AG08395 (cell line): ENCODE measurements around the gene ITPRIPL1.
"Not testable (repeated sequence)": the region's sequence is repeated elsewhere in the genome, so short reads cannot be mapped to it uniquely, and the experiment has no call there.

Experiments
- DNase-seq: peaks from one replicate; pipeline ENCODE4 v3.0.0; 2012; ENCODE audit warnings: mixed read lengths, low spot score

Gene ITPRIPL1, protein sequence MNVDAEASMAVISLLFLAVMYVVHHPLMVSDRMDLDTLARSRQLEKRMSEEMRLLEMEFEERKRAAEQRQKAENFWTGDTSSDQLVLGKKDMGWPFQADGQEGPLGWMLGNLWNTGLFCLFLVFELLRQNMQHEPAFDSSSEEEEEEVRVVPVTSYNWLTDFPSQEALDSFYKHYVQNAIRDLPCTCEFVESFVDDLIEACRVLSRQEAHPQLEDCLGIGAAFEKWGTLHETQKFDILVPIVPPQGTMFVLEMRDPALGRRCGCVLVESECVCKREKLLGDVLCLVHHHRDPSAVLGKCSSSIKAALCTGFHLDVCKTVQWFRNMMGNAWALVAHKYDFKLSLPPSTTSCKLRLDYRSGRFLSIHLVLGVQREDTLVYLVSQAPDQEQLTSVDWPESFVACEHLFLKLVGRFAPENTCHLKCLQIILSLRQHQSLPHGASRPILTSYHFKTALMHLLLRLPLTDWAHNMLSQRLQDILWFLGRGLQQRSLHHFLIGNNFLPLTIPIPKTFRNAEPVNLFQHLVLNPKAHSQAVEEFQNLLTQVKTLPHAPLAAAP

DNA sequence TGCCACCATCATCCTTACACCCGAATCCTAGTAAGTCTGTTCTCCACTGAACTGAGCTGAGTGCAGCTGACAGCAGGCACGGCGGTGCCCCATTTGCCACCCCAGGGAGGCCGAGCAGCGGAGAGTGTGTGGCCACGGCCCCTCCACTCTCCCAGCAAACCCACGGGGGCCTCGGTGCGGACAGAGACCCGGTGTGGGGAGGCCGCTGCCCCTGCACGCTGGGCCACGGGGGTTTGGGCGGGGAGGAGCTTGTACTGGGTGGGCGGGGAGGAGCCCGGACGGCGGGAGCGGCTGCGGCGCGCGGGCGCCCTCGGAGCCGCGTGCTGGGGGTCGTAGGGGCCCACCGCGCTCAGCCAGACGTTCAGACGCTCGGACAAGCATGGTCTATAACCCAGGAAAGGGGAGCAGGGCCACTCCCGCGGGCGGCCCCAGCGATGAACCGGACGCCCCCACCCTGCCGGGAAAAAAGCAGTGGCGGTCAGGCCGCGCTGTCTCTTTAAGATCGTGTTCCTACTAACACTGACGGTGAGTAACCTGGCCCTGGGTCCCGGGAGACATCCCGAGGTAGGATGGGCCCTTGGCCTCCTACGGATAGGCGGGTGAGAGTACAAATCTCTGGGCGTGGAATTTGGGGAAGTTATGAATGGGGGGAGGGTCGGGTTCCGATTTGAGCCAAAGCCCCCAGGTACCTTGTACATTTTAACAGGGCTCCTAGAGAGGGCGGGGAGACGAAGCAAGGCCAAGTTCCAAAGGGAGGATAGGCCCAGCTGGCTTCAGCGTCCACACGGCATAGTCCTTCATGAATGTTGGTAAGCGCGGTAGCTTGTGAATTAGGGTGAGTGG, at the start of gene ITPRIPL1:
Gene ITPRIPL1 (plus strand): TSS at position 277 of the 843 bp plus-strand sequence. CDS start 523 bp downstream, at position 800.
- no peak for DNase-seq

DNA sequence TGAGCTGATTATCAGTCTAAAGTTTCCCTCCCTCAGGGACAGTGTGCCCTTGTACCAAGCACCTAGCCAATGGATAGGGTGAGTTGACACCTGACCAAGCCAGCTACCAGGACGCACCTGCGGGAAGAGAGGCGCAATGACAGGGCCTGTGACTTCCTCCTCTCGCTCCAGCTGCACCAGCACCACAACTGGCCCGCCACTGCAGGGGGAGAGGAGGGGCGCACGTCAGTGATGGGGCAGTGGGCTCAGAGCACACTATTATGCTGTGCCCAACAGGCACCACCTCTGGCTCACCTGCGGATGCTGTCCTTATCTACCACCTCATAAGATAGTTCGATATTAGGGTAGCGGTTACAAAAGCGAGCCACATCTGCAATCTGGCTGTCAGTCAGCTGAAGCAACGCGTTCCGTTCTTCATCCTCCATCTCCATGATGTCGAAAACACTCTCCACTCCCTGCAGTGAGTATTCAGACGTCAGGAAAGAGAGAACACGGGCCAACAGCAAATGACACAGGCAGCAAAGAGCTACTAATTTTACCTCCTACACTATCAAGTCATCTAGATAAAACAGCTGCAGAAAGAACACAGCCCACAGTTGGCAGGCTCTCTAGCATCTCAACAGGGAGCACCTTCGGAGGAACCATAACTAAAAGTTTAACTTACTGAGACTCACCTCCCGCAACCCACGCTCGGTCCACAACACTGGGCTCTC, 48.2 kb upstream of the ITPRIPL1 start:
- DNase-seq = no peak

DNA sequence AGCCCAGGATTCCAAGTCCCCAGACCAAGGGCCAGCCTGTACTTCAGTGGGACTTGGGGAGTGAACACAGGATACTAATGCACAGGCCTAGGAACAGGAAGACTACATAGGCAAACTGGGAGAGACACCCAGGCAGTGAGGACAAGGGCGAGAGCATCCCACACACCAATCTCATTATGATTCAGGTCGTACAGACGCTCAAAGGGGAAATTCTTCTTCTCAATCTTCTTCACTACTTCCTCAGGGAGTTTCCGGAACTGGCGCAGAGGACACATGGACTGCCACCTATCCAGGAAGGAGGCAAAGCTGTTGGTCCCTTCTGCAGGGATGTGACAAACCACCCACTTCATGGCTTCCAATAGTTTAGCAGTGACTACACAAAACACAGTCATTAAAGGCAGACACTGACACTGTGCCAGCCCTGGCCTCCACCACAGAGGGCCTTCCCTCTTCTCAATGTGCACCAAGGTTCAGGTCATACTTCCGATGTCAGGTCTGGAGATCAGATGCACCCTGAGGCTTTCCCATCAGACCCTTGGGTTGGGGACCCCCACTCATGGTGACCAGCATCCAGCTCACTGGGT, 37.8 kb upstream of the ITPRIPL1 start:
- DNase-seq = no peak

DNA sequence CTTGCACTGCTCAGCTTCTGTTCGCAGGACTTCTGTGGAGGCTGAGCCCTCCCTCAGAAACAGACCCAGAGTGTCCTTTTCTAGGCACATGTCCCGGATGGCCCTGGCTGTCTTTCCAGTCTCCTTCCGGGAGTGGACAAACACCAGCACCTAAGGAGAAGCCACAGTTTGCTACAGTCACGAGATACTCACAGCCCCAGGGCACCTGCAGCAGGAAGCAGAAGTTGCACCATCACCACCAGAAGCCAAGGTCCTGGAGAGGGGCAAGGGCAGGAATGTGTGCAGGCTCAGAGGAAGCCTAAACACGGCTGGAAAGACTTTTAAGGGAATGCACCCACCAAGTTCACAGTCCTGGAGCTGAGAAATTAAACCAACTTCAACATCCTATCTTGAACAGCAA, 33.4 kb upstream of the ITPRIPL1 start:
- no peak for DNase-seq

DNA sequence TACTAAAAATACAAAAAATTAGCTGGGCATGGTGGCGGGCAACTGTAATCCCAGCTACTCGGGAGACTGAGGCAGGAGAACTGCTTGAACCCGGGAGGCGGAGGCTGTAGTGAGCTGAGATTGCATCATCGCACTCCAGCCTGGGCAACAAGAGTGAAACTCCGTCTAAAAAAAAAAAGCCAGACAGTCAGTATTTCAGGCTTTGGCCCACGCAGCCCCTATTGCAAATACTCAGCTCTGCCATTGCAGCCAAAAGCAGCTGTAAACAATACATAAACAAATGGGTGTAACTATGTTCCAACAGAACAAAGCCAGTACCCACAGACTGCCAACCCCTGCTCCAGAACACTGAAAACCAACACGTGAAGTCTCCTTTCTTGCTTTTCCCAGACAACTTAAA, 30.8 kb upstream of the ITPRIPL1 start:
- not testable (repeated sequence) for DNase-seq

DNA sequence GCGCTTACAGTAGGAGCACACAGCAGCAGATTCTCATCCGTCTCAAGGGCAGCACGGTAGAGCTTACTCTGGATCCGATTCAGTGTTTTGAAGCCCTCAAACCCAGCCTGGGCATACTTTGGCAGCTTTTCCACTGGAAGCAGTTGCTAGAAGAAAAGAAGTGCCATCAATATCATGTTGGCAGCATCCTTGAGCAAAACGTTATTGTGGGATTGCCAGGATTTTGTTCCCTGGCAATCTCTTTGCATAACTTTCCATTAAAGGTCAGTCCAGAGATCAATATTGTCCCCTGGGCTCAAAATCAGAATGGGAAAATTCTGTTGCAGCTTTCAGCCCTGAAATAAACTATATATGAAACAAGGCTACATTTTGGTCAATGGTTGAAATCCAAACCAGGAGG, 28.2 kb upstream of the ITPRIPL1 start:
- no peak for DNase-seq

DNA sequence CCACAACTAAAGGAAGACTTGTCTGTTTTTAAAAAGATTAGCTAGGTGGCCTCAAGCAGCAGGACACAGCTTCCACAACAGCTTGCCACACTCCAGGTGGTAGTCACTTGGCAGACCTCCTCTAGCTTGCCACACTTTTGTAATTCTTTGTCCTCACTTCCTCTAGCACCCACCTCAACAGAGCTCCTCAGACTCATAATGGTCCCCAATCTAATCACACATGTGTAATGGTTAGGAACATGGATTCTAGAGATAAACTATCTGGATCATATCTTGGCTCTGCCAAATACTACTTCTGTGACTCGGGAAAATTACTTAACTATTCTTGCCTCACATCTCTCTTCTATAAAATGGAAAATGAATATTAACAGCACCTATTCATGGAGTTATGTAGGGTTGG, 23.3 kb upstream of the ITPRIPL1 start:
- no peak for DNase-seq

DNA sequence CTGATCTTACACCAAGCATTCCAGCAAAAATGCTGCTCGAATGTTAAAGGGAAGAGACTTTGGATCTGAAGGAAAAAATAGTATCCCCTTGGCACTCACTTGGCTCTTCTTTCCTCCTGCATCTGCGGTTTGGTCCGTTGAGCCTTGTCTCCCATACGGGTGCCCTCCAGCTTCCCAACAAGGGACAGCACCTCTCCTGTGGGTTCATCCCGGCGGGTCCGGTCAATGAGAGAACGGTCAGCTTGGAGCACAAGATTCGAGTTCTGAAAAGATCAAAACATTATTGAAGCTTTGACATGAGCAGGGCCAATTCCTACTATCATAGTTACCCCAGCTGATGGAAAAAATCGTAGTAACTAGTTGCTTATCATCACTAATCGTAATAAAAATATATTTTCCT, 20.5 kb upstream of the ITPRIPL1 start:
- no peak for DNase-seq

DNA sequence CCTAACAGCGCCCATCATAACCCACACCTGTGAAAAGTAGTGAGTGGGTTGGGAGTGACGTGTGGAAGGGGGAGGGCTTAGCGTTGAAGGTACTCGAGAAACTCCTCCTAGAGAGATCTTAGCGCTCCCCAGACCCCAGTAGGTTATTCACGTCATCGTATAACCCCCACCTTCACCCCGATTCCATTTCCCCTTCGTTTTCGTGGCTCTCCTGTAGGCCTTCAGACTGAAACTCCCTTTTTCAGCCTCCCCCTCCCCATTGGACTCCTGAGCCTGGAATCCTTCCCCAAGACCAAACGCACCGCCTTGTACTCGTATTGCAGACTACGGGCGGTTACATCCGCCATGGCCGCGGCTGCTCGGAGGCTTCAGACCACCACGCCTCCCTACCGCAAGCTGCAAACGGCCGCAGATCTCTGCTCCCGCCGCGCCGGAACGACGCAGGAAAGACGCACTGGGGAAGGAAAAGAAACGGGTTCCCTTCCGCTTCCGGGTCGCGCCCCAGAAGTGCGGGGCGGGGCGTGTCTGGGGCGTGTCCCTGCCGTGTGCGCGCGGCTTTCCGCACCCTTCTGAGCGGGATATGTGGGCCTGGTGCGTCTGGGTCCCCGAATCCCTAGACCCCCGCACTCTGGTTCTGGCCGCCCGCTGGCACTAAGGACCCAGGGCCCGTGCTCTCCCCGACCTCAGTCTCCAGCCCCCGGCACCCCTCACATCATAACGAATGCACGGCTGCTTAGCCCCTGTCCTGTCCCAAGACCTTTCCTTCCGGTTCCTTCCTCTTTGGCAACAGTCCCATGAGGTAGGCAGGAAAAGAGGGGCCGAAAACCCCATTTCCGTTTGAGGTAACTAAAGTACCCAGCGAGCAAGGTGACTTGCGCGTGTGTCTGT, 19.8 kb upstream of the ITPRIPL1 start, which contains the start of gene SNRNP200:
Gene SNRNP200 (minus strand): TSS at position 456 of the 888 bp plus-strand sequence. CDS start 109 bp downstream, at position 347.
- DNase-seq = peak; percentile 92

DNA sequence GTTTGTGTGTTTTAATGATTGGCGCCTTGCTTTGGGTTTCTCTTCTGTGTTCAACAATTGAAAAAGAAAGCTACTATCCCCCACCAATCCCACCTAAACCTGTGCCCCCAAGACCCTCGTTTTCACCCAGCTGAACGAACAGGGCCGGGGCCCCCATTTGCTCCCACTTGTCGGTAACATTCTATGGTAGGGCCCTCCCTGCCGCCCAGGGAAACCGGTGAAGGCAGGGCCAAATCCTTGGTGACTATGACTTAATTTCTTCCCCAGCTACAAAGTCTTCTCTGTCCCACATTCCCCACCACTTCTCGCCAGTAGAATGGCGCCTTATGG, 19.2 kb upstream of the ITPRIPL1 start:
- DNase-seq = no peak

DNA sequence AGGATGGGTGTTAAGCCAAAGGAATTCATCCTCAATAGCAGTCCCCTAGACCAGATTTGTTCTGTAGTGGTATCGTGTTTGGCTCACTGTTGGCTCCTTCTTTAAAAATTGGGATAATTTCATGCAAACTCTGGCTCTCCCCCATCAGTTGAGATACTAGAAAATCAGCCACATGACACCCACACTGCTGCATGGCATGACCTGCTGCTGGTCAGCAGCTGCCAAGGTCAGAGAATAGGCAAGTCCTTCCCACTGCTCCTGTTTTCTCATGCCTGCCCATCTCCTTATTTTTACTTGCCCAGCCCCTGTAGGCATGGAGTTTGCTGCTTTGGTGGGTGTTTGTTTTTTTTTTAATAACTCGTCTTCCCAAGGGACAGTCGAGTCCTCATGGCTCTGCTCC, 18.7 kb upstream of the ITPRIPL1 start:
- no peak for DNase-seq

DNA sequence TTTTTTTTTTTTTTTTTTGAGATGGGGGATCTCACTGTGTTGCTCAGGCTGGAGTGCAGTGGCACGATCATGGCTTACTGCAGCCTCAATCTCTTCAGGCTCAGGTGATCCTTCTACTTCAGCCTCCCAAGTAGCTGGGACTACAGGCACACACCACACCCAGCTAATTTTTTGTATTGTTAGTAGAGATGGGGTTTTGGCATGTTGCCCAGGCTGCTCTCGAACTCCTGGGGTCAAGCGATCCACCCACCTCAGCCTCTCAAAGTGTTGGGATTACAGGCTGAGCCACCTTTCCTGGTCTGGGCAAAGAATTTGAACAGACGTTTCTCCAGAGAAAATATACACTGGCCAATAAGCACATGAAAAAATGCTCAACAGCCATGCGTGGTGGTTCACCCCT, 16.9 kb upstream of the ITPRIPL1 start:
- DNase-seq = no peak

DNA sequence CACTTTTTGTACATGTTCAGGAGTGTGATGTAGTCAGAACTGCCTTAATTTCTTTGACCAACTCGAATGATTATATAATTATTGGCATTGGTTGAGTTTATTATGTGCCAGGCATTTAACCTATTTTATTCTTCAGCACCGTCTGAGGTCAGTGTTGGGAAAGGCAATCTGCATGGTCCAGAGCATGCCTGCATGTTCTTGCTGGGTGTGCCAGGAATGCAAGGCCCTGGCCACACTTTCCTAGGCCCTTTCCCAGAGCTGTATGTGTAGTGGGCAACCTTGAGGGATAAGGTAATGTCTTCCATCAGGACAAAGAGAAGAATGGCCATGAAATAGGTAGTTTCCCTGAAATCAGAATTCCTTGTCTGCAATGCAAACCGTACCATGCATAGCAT, 10.1 kb upstream of the ITPRIPL1 start:
- DNase-seq = no peak

DNA sequence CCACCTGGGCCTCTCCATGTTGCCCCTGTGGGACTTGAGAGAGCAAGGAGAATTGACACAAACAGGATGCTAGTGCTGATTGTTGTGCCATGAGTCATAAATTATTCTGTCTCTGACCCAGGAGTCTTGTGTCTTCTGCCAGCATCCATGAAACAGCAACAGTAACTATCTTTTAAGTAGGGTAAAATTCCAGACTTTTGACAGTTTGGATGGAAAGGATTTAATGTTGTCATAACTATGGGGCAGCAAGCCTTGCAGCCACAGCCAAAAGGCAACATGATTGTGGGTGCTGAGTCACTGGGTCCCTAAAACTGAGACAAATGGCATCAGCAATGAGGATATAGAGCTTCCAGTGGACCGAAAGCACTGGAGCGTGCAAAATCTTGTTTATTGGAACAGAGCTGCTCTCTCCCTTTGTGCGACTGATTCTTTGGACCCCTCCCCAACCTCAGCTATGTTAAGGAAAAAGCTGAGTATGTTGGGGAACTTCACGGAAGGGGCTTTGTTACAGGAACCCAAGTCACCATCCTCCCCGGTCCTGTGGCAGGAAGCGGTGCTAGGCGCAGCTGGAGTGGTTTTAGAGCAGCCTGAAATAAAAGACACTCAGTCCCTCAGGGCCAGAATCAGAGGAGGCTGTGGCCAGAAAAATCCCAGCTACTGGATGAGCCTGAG, 9.6 kb upstream of the ITPRIPL1 start:
- DNase-seq = peak; percentile 72

DNA sequence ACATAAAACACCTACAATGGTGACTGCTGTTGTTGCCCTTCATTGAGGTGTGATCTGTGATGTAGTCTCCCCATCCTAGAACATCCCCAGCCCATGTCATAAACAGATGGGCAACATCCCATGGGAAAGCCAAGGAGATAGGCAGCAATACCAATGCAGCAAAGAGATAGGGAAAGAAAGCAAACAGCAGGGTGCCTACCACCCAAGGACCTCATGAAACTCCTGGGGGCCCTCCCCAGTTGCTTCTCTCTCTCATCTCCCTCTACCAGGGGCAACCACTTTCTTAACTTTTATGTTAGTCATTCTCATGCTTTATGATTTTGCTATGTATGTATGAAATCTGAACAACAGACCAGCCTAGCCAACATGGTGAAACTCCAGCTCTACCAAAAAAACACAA, 8.1 kb upstream of the ITPRIPL1 start:
- no peak for DNase-seq

DNA sequence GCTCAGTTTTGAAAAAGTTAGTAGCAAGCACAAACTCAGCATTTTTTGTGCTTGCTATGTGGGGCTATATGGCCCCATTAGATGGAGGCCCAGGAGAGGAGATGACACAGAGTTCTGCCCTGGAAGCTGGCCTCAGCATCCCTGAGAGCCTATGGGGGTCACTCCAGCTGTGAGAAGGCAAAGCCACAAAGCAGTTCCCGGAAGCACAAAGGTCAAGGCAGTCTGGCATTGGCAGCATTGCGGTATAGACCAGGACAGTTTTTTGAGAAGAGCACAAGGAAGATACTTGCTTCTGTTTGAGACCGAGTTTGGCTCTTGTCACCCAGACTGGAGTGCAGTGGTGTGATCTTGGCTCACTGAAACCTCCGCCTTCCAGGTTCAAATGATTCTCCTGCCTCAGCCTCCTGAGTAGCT, 7.5 kb upstream of the ITPRIPL1 start:
- DNase-seq = no peak

DNA sequence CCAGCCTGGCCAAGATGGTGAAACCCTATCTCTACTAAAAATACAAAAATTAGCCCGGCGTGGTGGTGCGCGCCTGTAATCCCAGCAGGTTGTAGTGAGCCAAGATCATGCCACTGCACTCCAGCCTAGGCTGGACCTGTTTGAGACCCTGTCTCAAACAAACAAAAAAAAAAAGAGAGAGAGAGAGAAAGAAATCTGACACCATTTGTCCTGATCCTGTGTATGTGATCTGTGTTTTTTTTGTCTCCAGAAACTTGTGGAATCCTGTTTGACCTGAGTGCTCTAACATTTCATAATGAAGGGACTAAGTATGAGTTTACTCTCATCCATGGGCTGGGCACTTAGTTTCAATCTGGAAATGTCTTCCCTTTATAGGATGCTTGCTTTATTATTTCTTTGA, 6.4 kb upstream of the ITPRIPL1 start:
- DNase-seq = no peak

DNA sequence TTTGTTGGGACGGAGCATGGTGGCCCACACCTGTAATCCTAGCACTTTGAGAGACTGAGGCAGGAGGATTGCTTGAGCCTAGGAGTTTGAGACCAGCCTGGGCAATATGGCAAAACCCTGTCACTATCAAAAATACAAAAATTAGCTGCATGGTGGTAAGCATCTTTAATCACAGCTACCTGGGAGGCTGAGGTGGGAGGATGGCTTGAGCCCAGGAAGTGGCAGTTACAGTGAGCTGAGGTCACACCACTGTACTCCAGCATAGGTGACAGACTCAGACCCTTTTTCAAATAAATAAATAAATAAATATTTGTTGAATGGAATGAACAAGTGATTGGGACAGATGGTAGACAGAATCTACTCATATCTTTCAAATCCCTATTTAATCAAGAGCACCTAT, 5.7 kb upstream of the ITPRIPL1 start:
- no peak for DNase-seq

DNA sequence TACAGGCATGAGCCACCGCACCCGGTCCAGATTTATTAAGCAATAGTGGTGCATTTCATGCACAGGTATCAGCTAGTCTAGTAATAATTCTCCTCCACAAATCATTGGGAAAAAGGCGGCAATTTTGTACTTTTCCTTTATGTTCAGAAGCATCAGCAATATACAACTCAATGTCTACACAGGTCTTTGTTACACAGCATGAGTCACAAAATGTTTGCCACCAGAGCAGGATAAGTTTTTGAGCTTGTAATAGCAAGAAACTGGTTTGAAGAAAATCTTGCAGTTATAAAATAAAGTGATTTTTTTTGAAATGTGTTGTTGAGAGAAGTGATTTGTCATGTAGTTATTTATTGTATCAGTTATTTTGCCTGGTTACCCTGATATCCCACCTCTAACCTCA, 4.8 kb upstream of the ITPRIPL1 start:
- DNase-seq = no peak
